HEK293T (cell line): Measurements from ENCODE around the gene COL23A1.

Experiments
- ARNT ChIP-seq: fragments of 450-650 bp; IDR thresholded peaks from 2 replicates; pipeline ENCODE4 v1.6.1; 2017; ENCODE audit warnings: mild to moderate bottlenecking
- BHLHE40 ChIP-seq: fragments of 450-650 bp; IDR thresholded peaks from 2 replicates; pipeline ENCODE4 v1.6.1; 2016; ENCODE audit warnings: mild to moderate bottlenecking, moderate library complexity, borderline replicate concordance
- ELF4 ChIP-seq: fragments of 450-650 bp; IDR thresholded peaks from 2 replicates; pipeline ENCODE4 v1.6.1; 2017; ENCODE audit warnings: antibody characterized with exemption
- FOXA1 ChIP-seq: fragments of 450-650 bp; IDR thresholded peaks from 2 replicates; pipeline ENCODE4 v1.6.1; 2016; ENCODE audit warnings: mild to moderate bottlenecking
- FOXM1 ChIP-seq: fragments of 450-650 bp; IDR thresholded peaks from 2 replicates; pipeline ENCODE4 v1.6.1; 2017; ENCODE audit warnings: mild to moderate bottlenecking, borderline replicate concordance
- HDGF ChIP-seq: fragments of 450-650 bp; IDR thresholded peaks from 2 replicates; pipeline ENCODE4 v1.6.1; 2017; ENCODE audit warnings: antibody characterized with exemption, borderline replicate concordance
- L3MBTL2 ChIP-seq: fragments of 450-650 bp; conservative IDR thresholded peaks from 2 replicates; pipeline ENCODE4 v1.6.1; 2016; ENCODE audit warnings: mild to moderate bottlenecking
- LEF1 ChIP-seq: fragments of 450-650 bp; IDR thresholded peaks from 2 replicates; pipeline ENCODE4 v1.6.1; 2017; ENCODE audit warnings: mild to moderate bottlenecking, borderline replicate concordance
- PKNOX1 ChIP-seq: fragments of 450-650 bp; IDR thresholded peaks from 2 replicates; pipeline ENCODE4 v1.6.1; 2016
- SP1 ChIP-seq: fragments of 450-650 bp; IDR thresholded peaks from 2 replicates; pipeline ENCODE4 v1.6.1; 2017
- SUZ12 ChIP-seq: fragments of 450-650 bp; IDR thresholded peaks from 2 replicates; pipeline ENCODE4 v1.6.1; 2016; ENCODE audit warnings: mild to moderate bottlenecking
- TARDBP ChIP-seq: fragments of 450-650 bp; IDR thresholded peaks from 2 replicates; pipeline ENCODE4 v1.6.1; 2016

GRCh38 chr5:178360222-178360925, 229.8 kb downstream of the COL23A1 start:
- TF ChIP-seq TARDBP (no peak), FOXM1 (no peak), SUZ12 (no peak), L3MBTL2 (no peak), ELF4 (no peak), FOXA1 (no peak), SP1 (no peak), BHLHE40 (no peak), ARNT (no peak), PKNOX1 (no peak), LEF1 (no peak), HDGF (no peak)
